ENCODE data around the gene POR. TPM values are rescaled to one million over a fixed set of nuclear protein-coding genes. Genes with fewer than 3 reads are reported as not detected.

POR gene
- total and polyA plus RNA-seq, 2 of the 13 experiments (the other 11 are each of a cell fraction or from before 2014, with no cell fraction given), result 145 to 266 TPM

DNA sequence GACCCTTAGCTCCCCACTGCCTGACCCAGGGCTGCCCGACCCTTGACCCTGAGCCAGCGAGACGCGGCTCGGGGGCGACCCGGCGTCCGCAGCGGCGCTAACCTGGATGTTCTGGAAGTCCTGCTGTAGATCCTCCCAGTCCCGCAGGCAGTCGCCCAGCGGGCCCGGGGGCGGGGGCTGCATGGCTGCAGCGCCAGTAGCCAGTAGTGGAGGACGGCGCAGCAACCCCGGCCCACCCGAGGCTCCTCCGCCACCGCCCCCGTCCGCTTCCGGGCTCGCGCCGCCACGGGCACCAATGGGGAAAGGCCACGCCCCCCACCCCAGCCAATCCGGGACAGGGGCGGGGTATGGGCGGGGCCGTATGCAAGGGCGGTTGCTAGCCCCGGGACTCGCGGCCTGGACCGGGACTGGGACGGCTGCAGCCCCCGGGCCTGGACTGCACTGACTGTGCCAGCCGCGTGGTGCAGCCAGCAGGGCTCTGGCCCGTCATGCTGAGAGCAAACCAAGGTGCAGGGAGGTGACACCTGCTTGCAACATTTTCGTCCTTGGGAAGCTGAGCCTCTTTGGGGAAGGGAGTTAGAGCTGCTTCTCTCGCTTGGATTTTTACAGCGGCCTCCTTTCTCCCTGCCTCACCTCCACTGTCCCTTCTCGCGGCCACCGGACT is 79.6 kb downstream of the POR start, which contains the start of gene TMEM120A (continued):
- TF ChIP-seq, protein P1, sequence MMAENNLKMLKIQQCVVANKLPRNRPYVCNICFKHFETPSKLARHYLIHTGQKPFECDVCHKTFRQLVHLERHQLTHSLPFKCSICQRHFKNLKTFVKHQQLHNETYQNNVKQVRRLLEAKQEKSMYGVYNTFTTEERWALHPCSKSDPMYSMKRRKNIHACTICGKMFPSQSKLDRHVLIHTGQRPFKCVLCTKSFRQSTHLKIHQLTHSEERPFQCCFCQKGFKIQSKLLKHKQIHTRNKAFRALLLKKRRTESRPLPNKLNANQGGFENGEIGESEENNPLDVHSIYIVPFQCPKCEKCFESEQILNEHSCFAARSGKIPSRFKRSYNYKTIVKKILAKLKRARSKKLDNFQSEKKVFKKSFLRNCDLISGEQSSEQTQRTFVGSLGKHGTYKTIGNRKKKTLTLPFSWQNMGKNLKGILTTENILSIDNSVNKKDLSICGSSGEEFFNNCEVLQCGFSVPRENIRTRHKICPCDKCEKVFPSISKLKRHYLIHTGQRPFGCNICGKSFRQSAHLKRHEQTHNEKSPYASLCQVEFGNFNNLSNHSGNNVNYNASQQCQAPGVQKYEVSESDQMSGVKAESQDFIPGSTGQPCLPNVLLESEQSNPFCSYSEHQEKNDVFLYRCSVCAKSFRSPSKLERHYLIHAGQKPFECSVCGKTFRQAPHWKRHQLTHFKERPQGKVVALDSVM (CRISPR knock-in tag; IDR thresholded peaks at IDR 0.05), result no peak
- no peak for TF ChIP-seq ZNF652 (CRISPR knock-in tag; IDR thresholded peaks at IDR 0.05; ENCODE audit: borderline replicate concordance, low read depth)
- TF ChIP-seq TSC22D2 (CRISPR knock-in tag; IDR thresholded peaks at IDR 0.05; ENCODE audit: borderline replicate concordance), result 0 out of 2 replicates have a peak, but pooled peaks have one; percentile 19
- TF ChIP-seq, protein P2, sequence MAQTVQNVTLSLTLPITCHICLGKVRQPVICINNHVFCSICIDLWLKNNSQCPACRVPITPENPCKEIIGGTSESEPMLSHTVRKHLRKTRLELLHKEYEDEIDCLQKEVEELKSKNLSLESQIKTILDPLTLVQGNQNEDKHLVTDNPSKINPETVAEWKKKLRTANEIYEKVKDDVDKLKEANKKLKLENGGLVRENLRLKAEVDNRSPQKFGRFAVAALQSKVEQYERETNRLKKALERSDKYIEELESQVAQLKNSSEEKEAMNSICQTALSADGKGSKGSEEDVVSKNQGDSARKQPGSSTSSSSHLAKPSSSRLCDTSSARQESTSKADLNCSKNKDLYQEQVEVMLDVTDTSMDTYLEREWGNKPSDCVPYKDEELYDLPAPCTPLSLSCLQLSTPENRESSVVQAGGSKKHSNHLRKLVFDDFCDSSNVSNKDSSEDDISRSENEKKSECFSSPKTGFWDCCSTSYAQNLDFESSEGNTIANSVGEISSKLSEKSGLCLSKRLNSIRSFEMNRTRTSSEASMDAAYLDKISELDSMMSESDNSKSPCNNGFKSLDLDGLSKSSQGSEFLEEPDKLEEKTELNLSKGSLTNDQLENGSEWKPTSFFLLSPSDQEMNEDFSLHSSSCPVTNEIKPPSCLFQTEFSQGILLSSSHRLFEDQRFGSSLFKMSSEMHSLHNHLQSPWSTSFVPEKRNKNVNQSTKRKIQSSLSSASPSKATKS (CRISPR knock-in tag; IDR thresholded peaks at IDR 0.05), result no peak
- TF ChIP-seq ZNF160 (CRISPR knock-in tag; IDR thresholded peaks at IDR 0.05), result peak; percentile 39; the same call in 1 of the 2 replicates
- no peak for TF ChIP-seq ZNF550 (CRISPR knock-in tag; IDR thresholded peaks at IDR 0.05; ENCODE audit: borderline replicate concordance)
- 0 out of 2 replicates have a peak, but pooled peaks have one; percentile 72 for TF ChIP-seq ETV6 (CRISPR knock-in tag; conservative IDR thresholded peaks at IDR 0.05)
- TF ChIP-seq, protein P3, sequence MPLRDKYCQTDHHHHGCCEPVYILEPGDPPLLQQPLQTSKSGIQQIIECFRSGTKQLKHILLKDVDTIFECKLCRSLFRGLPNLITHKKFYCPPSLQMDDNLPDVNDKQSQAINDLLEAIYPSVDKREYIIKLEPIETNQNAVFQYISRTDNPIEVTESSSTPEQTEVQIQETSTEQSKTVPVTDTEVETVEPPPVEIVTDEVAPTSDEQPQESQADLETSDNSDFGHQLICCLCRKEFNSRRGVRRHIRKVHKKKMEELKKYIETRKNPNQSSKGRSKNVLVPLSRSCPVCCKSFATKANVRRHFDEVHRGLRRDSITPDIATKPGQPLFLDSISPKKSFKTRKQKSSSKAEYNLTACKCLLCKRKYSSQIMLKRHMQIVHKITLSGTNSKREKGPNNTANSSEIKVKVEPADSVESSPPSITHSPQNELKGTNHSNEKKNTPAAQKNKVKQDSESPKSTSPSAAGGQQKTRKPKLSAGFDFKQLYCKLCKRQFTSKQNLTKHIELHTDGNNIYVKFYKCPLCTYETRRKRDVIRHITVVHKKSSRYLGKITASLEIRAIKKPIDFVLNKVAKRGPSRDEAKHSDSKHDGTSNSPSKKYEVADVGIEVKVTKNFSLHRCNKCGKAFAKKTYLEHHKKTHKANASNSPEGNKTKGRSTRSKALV (CRISPR knock-in tag; IDR thresholded peaks at IDR 0.05), result no peak
- no peak for TF ChIP-seq ZNF343 (CRISPR knock-in tag; IDR thresholded peaks at IDR 0.05)
- no peak for TF ChIP-seq SNRNP70 (IDR thresholded peaks at IDR 0.05; ENCODE audit: low read depth, low read length)
- TF ChIP-seq SP2 (CRISPR knock-in tag; IDR thresholded peaks at IDR 0.05), result peak; percentile 83
- TF ChIP-seq ZNF124 (CRISPR knock-in tag; IDR thresholded peaks at IDR 0.05), result no peak; the same call in 1 of the 2 replicates
- TF ChIP-seq, protein P4, sequence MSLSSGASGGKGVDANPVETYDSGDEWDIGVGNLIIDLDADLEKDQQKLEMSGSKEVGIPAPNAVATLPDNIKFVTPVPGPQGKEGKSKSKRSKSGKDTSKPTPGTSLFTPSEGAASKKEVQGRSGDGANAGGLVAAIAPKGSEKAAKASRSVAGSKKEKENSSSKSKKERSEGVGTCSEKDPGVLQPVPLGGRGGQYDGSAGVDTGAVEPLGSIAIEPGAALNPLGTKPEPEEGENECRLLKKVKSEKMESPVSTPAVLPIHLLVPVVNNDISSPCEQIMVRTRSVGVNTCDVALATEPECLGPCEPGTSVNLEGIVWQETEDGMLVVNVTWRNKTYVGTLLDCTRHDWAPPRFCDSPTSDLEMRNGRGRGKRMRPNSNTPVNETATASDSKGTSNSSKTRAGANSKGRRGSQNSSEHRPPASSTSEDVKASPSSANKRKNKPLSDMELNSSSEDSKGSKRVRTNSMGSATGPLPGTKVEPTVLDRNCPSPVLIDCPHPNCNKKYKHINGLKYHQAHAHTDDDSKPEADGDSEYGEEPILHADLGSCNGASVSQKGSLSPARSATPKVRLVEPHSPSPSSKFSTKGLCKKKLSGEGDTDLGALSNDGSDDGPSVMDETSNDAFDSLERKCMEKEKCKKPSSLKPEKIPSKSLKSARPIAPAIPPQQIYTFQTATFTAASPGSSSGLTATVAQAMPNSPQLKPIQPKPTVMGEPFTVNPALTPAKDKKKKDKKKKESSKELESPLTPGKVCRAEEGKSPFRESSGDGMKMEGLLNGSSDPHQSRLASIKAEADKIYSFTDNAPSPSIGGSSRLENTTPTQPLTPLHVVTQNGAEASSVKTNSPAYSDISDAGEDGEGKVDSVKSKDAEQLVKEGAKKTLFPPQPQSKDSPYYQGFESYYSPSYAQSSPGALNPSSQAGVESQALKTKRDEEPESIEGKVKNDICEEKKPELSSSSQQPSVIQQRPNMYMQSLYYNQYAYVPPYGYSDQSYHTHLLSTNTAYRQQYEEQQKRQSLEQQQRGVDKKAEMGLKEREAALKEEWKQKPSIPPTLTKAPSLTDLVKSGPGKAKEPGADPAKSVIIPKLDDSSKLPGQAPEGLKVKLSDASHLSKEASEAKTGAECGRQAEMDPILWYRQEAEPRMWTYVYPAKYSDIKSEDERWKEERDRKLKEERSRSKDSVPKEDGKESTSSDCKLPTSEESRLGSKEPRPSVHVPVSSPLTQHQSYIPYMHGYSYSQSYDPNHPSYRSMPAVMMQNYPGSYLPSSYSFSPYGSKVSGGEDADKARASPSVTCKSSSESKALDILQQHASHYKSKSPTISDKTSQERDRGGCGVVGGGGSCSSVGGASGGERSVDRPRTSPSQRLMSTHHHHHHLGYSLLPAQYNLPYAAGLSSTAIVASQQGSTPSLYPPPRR (CRISPR knock-in tag; IDR thresholded peaks at IDR 0.05; ENCODE audit: borderline replicate concordance), result no peak
- no peak for TF ChIP-seq ZSCAN22 (CRISPR knock-in tag; IDR thresholded peaks at IDR 0.05)
- TF ChIP-seq SP4 (CRISPR knock-in tag; IDR thresholded peaks at IDR 0.05), result peak; percentile 94
- TF ChIP-seq, protein P5, sequence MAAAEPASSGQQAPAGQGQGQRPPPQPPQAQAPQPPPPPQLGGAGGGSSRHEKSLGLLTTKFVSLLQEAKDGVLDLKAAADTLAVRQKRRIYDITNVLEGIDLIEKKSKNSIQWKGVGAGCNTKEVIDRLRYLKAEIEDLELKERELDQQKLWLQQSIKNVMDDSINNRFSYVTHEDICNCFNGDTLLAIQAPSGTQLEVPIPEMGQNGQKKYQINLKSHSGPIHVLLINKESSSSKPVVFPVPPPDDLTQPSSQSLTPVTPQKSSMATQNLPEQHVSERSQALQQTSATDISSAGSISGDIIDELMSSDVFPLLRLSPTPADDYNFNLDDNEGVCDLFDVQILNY (CRISPR knock-in tag; conservative IDR thresholded peaks at IDR 0.05), result 0 out of 2 replicates have a peak, but pooled peaks have one; percentile 21
- 0 out of 2 replicates have a peak, but pooled peaks have one; percentile 32 for TF ChIP-seq ZNF256 (CRISPR knock-in tag; conservative IDR thresholded peaks at IDR 0.05)
